Psoas muscle (tissue), 8 donors: ENCODE results near the gene VIL1. TPM values are rescaled to one million over a fixed set of nuclear protein-coding genes. Genes with fewer than 3 reads are reported as not detected.

Source experiments
- ATAC-seq, 4 donors: fragments of 200-7000 bp; cut with Tn5 transposase; one replicate each; pipeline ENCODE4 v1.9.1; 2020; ENCODE audit warnings: moderate library complexity in 3 of 4, mild to moderate bottlenecking in 2 of 4
- DNase-seq, 2 donors: peaks; one replicate each; pipeline ENCODE4 v3.0.0-alpha.2; 2020
- H3K27ac ChIP-seq: fragments of 200-600 bp; one replicate; pipeline ENCODE4 v1.8.0; 2022
- H3K27me3 ChIP-seq, 3 donors: fragments of 200-600 bp in 1 of 3; one replicate each; pipeline versions ENCODE4 v1.6.1 to v1.8.0; 2013 to 2022; ENCODE audit warnings: low read length in 2 of 3, mild to moderate bottlenecking in 2 of 3, moderate library complexity in 1 of 3; ENCODE audit not compliant: insufficient read depth in 3 of 3
- H3K36me3 ChIP-seq, 2 donors: fragments of 200-600 bp in 1 of 2; one replicate each; pipeline versions ENCODE4 v1.6.1 to v1.8.0; 2013 to 2022; ENCODE audit warnings: low read depth in 1 of 2, mild to moderate bottlenecking in 1 of 2, moderate library complexity in 1 of 2; ENCODE audit not compliant: insufficient read depth in 1 of 2
- H3K4me1 ChIP-seq: fragments of 200-600 bp; one replicate; pipeline ENCODE4 v1.8.0; 2022
- H3K4me3 ChIP-seq: fragments of 200-600 bp; one replicate; pipeline ENCODE4 v1.8.0; 2022; ENCODE audit warnings: mild to moderate bottlenecking
- H3K9me3 ChIP-seq: fragments of 200-600 bp; one replicate; pipeline ENCODE4 v1.8.0; 2022
- CTCF ChIP-seq: fragments of 200-600 bp; IDR thresholded peaks from one replicate; pipeline ENCODE4 v1.8.0; 2022; ENCODE audit warnings: antibody characterized with exemption
- WGBS, 3 donors: extraction: QIAGEN DNeasy Blood & Tissue Kit; methylation state at CpG; one replicate each; pipeline versions ENCODE4 v1.1.6 to v1.1.7; 2013; 5-methylcytosine and 5-hydroxymethylcytosine counted together
- intact Hi-C, 2 donors: fragments of 100-400 bp; cut with DNase I; formaldehyde crosslinking; loops; one replicate each; pipeline versions ENCODE4 v1.11.0 to v1.14.2; 2022
- polyA plus RNA-seq, 3 donors: library from polyadenylated mRNA; stranded (reverse); fragments of 200-250 nt; gene quantifications; one replicate each; pipeline ENCODE4 v1.2.3, GENCODE V29; 2013
- total RNA-seq, 4 donors: library from RNA; stranded (reverse); fragmentation: NEBNext Ultra II Directional in 2 of 4; extraction: Animal tissue kit (Norgen Biotek cat#: 25700) in 2 of 4; gene quantifications; one replicate each; pipeline versions ENCODE4 v1.2.1 to v1.2.4, GENCODE V29; 2021 to 2023
- donor health status: healthy with polysubstance abuse.
- donor health status: DM: no; HTN: no; CAD: no; lungs with moderate emphysema.
- donor health status: Bipolar disorder and iron deficiency.
- donor health status: healthy.
- donor health status: DM: yes; HTN: yes; CAD: no.
- donor health status: DM: no; HTN: no; CAD: no.
- donor health status: DM: no; HTN: no; CAD: no.
- donor health status: DM: yes; HTN: yes; CAD: no.

The VIL1 gene
- total and polyA plus RNA-seq, 7 donors: 0.08 to 0.10 (median 0.10) TPM; not detected in 4

GRCh38 chr2:218389333-218390150 lies 29.4 kb upstream of the VIL1 start:
- H3K9me3 ChIP-seq: no peaks in the 10 kb centered on the region
- no peak overlapping the region for H3K27ac ChIP-seq
- no peaks in the 10 kb centered on the region for H3K4me1 ChIP-seq
- ATAC-seq (no peak), DNase-seq (no peak)
- 93 to 95% (median 94%) methylated on average over 14 to 17 of the region's 17 CpGs for WGBS, 3 donors
- no peaks in the 10 kb centered on the region for H3K36me3 ChIP-seq
- intact Hi-C loops: loop anchor here (10.0 kb wide), 2 partner anchors 205 to 785 kb away; partner anchors contain the start of genes CNPPD1 (in 1 of the 2), RETREG2 (in 1 of the 2) and SLC23A3 (in 1 of the 2)
- H3K4me3 ChIP-seq: no peak overlapping the region
- TF ChIP-seq CTCF: no peak
- no peaks in the 10 kb centered on the region for H3K27me3 ChIP-seq

- no peaks in the 10 kb centered on the region for H3K36me3 ChIP-seq
- WGBS, 3 donors: 86 to 93% (median 93%) methylated on average over 23 of the region's 23 CpGs
Measured at GRCh38 chr2:218391202-218391601, 27.7 kb upstream of the VIL1 start.

GRCh38 chr2:218392459-218392858 lies 26.5 kb upstream of the VIL1 start:
- DNase-seq: no peak
- H3K9me3 ChIP-seq: no peaks in the 10 kb centered on the region
- ATAC-seq: no peak
- WGBS, 3 donors: 90 to 95% (median 95%) methylated on average over 5 of the region's 5 CpGs
- no peak for TF ChIP-seq CTCF
- intact Hi-C loops: loop anchor here (10.0 kb wide), 2 partner anchors 208 to 782 kb away; partner anchors contain the start of genes CNPPD1 (in 1 of the 2), RETREG2 (in 1 of the 2) and SLC23A3 (in 1 of the 2)
- H3K36me3 ChIP-seq: no peaks in the 10 kb centered on the region
- no peak overlapping the region for H3K4me3 ChIP-seq
- no peaks in the 10 kb centered on the region for H3K27me3 ChIP-seq
- H3K27ac ChIP-seq: no peak overlapping the region
- peaks cover 4% of the 10 kb centered on the region for H3K4me1 ChIP-seq

More at GRCh38 chr2:218391202-218391601, 27.7 kb upstream of the VIL1 start:
- Histone ChIP-seq H3K9me3 (no peaks in the 10 kb centered on the region), H3K4me1 (no peaks in the 10 kb centered on the region), H3K27me3 (no peaks in the 10 kb centered on the region), H3K4me3 (no peak overlapping the region), H3K27ac (no peak overlapping the region)
- intact Hi-C loops: loop anchor here (10.0 kb wide), 2 partner anchors 206 to 784 kb away; partner anchors contain the start of genes CNPPD1 (in 1 of the 2), RETREG2 (in 1 of the 2) and SLC23A3 (in 1 of the 2)
- no peak for TF ChIP-seq CTCF
- DNase-seq: no peak
- ATAC-seq: no peak

GRCh38 chr2:218392891-218393462 lies 25.9 kb upstream of the VIL1 start:
- Histone ChIP-seq H3K27ac (no peak overlapping the region), H3K27me3 (no peaks in the 10 kb centered on the region), H3K36me3 (no peaks in the 10 kb centered on the region), H3K4me3 (no peak overlapping the region), H3K4me1 (peaks cover 9% of the 10 kb centered on the region), H3K9me3 (no peaks in the 10 kb centered on the region)
- 73 to 76% (median 75%) methylated on average over 16 of the region's 16 CpGs for WGBS, 3 donors
- TF ChIP-seq CTCF: no peak
- intact Hi-C loops: loop anchor here (10.0 kb wide), 2 partner anchors 208 to 782 kb away; partner anchors contain the start of genes CNPPD1 (in 1 of the 2), RETREG2 (in 1 of the 2) and SLC23A3 (in 1 of the 2)
- no peak for ATAC-seq
- no peak for DNase-seq
